Lower leg skin (tissue), 3 donors: ENCODE measurements around the gene NOVA2.

Experiments used
- POLR2A ChIP-seq, 2 donors: fragments of 450-650 bp; IDR thresholded peaks; one replicate each; pipeline ENCODE4 v1.6.1; 2016 to 2017; ENCODE audit warnings: antibody characterized with exemption in 2 of 2, mild to moderate bottlenecking in 1 of 2, moderate library complexity in 1 of 2
- TF ChIP-seq, protein P1 (sequence below), 3 donors: fragments of 450-650 bp; IDR thresholded peaks; one replicate each; pipeline ENCODE4 v1.5.1; 2016; ENCODE audit warnings: antibody characterized with exemption in 3 of 3, mild to moderate bottlenecking in 3 of 3, moderate library complexity in 2 of 3

DNA sequence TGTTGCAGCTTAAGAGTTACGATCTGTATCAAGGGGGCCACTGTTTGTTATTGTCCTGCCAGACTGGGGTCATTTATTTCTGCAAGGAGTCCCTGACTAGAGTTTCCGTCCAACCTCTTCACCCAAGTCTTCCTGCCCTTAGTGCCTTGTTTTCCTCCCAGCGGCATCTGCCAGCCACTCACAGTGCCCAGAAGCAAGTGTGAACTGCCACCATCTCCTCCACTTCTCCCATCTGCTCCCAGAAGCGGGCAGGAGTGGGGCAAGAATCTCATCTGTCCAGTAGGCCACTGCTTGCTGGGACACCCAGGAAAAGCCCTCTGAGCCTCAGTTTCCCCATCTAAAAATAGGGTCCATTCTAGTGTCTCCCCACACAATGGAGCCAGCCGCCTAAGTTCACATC, 4.0 kb downstream of the NOVA2 start:
- TF ChIP-seq, protein P1, sequence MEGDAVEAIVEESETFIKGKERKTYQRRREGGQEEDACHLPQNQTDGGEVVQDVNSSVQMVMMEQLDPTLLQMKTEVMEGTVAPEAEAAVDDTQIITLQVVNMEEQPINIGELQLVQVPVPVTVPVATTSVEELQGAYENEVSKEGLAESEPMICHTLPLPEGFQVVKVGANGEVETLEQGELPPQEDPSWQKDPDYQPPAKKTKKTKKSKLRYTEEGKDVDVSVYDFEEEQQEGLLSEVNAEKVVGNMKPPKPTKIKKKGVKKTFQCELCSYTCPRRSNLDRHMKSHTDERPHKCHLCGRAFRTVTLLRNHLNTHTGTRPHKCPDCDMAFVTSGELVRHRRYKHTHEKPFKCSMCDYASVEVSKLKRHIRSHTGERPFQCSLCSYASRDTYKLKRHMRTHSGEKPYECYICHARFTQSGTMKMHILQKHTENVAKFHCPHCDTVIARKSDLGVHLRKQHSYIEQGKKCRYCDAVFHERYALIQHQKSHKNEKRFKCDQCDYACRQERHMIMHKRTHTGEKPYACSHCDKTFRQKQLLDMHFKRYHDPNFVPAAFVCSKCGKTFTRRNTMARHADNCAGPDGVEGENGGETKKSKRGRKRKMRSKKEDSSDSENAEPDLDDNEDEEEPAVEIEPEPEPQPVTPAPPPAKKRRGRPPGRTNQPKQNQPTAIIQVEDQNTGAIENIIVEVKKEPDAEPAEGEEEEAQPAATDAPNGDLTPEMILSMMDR (IDR thresholded peaks at IDR 0.05): no peak
- no peak for TF ChIP-seq POLR2A (IDR thresholded peaks at IDR 0.05)
